ENCODE data around the gene CHST12.
"Not testable (repeated sequence)": the region's sequence is repeated elsewhere in the genome, so short reads cannot be mapped to it uniquely, and the experiment has no call there.

Gene CHST12

DNA sequence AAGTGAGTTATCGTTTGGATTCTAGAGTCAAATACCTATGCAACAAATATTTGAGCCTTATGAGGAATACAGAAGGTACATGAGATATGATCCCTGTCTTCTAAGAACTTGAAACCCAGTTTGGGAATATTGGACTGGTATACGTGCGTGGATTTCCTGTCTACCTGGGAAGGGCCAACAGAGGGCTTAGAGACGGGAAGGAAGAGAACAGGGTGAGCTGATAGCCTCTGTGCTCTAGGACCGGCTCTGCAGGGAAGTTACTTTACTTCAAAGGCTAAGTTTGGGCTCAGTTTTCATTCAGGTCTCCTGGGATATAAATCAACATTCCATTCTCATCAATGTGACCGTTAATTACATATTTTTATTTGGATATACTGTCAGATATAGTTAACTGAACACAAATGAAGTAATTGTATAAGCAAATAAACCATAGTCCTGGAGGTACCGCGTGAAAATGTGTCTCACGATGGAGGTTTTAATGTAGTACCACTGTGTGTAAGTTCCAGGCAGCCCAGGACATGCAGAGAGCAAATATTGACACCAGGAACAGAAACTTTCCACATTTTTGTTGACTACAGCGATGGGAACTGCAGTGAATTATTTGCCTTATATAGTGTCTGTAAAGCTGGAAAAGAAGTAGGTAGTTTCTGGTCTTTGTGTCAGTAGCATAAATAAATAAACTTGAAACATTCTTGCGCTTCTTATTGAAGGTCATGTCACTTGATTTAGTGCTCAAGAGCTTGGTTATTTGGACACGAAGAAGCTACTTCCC, 8.6 kb downstream of the CHST12 start:
- H3K27ac ChIP-seq (ENCODE audit: insufficient read depth in 1 of 2, low read depth in 1 of 2, low read length in 2 of 2, poor library complexity in 1 of 2, severe bottlenecking in 2 of 2): no peak overlapping the region
- POLR2A ChIA-PET: interaction anchor here (0.6 kb wide), 1 partner anchor 880 kb away, joined by 3 read pairs; no protein-coding TSS in a partner anchor
- no peaks in the 10 kb centered on the region for H3K27me3 ChIP-seq (replicated peaks in 2 of 5; ENCODE audit: control insufficient read depth in 4 of 5, insufficient read depth in 5 of 5, low read length in 4 of 5)
- H3K9me3 ChIP-seq (ENCODE audit: control extremely low read depth in 1 of 5, control insufficient read depth in 4 of 5, insufficient read depth in 2 of 5, low read depth in 1 of 5, low read length in 4 of 5): no peaks in the 10 kb centered on the region
- CTCF ChIA-PET: interaction anchor here (1.1 to 2.4 kb wide), 12 partner anchors 9 to 57 kb away, joined by 3 to 18 read pairs (median 5); partner anchors contain the start of gene CHST12
- peaks cover 28 to 92% (median 75%) of the 10 kb centered on the region in 4 experiments for H3K4me1 ChIP-seq (ENCODE audit: control extremely low read depth in 1 of 4, control insufficient read depth in 4 of 4, insufficient read depth in 4 of 4, low read length in 3 of 4)
- peak overlapping the region in 2 of 7 experiments; percentile 33 to 52 for H3K4me3 ChIP-seq (ENCODE audit: control insufficient read depth in 1 of 7, extremely low read depth in 1 of 7, insufficient read depth in 4 of 7, low read depth in 2 of 7, low read length in 6 of 7)
- H3K36me3 ChIP-seq (ENCODE audit: control insufficient read depth in 4 of 4, insufficient read depth in 4 of 4, low read length in 3 of 4): peaks cover 0 to 5% (median 2%) of the 10 kb centered on the region in 4 experiments
- 44% methylated on average over 9 of the region's 12 CpGs for WGBS (ENCODE audit: insufficient coverage)
- no peak for DNase-seq

DNA sequence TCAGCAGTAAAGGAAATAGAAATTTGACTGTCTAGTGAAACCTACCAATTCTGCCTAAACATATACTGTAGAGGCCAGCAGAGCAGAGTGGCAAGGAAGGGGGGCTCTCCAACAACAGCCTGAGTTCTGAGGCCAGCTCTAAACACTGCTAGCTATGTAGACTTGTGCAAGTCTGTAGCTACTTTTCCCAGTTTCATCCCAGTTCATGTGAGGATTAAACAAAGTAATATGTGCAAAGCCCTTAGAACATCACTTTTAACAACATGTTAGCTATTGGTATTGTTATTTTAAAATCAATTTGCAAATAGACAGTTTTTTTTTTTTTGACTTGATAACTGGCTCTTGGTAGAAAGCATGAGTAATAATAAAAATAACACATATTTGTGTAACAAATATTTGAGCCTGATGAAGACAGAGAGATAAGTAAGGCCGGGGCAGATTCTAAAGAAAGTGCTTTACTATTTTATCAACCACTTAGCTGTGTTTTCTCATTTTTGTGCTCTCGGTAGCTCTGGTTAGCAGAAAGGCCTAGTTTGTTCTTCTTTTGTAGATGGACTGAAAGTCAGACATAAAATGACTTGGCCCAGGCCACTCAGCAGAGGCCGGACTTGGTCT, 9.3 kb downstream of the CHST12 start:
- ChIA-PET POLR2A (interaction anchor here (0.6 to 0.8 kb wide), 2 partner anchors 13 to 880 kb away, joined by 3 to 4 read pairs; no protein-coding TSS in a partner anchor), CTCF (interaction anchor here (0.6 to 2.4 kb wide), 12 partner anchors 9 to 284 kb away, joined by 3 to 18 read pairs (median 5); partner anchors contain the start of gene CHST12)
- no peak overlapping the region for H3K27ac ChIP-seq (ENCODE audit: insufficient read depth in 1 of 2, low read depth in 1 of 2, low read length in 2 of 2, poor library complexity in 1 of 2, severe bottlenecking in 2 of 2)
- peaks cover 29 to 89% (median 73%) of the 10 kb centered on the region in 4 experiments for H3K4me1 ChIP-seq (ENCODE audit: control extremely low read depth in 1 of 4, control insufficient read depth in 4 of 4, insufficient read depth in 4 of 4, low read length in 3 of 4)
- no peak for DNase-seq
- no peaks in the 10 kb centered on the region for H3K9me3 ChIP-seq (ENCODE audit: control extremely low read depth in 1 of 5, control insufficient read depth in 4 of 5, insufficient read depth in 2 of 5, low read depth in 1 of 5, low read length in 4 of 5)
- H3K36me3 ChIP-seq (ENCODE audit: control insufficient read depth in 4 of 4, insufficient read depth in 4 of 4, low read length in 3 of 4): peaks cover 0 to 5% (median 2%) of the 10 kb centered on the region in 4 experiments
- 100% methylated on average over 1 of the region's 3 CpGs for WGBS (ENCODE audit: insufficient coverage)
- no peaks in the 10 kb centered on the region for H3K27me3 ChIP-seq (replicated peaks in 2 of 5; ENCODE audit: control insufficient read depth in 4 of 5, insufficient read depth in 5 of 5, low read length in 4 of 5)
- H3K4me3 ChIP-seq (ENCODE audit: control insufficient read depth in 1 of 7, extremely low read depth in 1 of 7, insufficient read depth in 4 of 7, low read depth in 2 of 7, low read length in 6 of 7): peak overlapping the region in 2 of 7 experiments; percentile 14 to 52

DNA sequence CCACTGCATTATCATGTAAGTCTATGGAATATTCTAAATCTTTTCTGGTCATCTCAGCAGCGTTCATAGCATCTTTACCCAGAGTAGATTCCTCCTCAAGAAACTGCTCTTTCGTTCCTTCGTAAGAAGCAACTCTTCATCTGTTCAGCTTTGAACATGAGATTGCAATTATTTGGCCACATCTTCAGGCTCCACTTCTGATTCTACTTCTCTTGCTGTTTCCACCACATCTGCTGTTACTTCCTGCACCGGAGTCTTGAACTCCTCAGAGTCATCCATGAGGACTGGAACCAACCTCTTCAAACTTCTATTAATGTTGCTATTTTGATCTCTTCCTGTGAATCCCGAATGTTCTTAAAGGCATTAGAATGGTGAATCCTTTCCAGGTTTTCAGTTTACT, 12.7 kb downstream of the CHST12 start:
- peaks cover 23 to 67% (median 50%) of the 10 kb centered on the region in 4 experiments for H3K4me1 ChIP-seq (ENCODE audit: control extremely low read depth in 1 of 4, control insufficient read depth in 4 of 4, insufficient read depth in 4 of 4, low read length in 3 of 4)
- peaks cover 5 to 10% (median 7%) of the 10 kb centered on the region in 4 experiments for H3K36me3 ChIP-seq (ENCODE audit: control insufficient read depth in 4 of 4, insufficient read depth in 4 of 4, low read length in 3 of 4)
- peak overlapping the region in 1 of 7 experiments; percentile 25 for H3K4me3 ChIP-seq (ENCODE audit: control insufficient read depth in 1 of 7, extremely low read depth in 1 of 7, insufficient read depth in 4 of 7, low read depth in 2 of 7, low read length in 6 of 7)
- no peaks in the 10 kb centered on the region for H3K27me3 ChIP-seq (replicated peaks in 2 of 5; ENCODE audit: control insufficient read depth in 4 of 5, insufficient read depth in 5 of 5, low read length in 4 of 5)
- ChIA-PET POLR2A (interaction anchor here (1.2 kb wide), 1 partner anchor 13 kb away, joined by 3 read pairs; no protein-coding TSS in a partner anchor), CTCF (interaction anchor here (1.3 to 3.7 kb wide), 2 partner anchors 9 to 16 kb away, joined by 8 to 24 read pairs; no protein-coding TSS in a partner anchor)
- peak in 2 of 3 donors; percentile 78 to 85 for DNase-seq
- H3K9me3 ChIP-seq (ENCODE audit: control extremely low read depth in 1 of 5, control insufficient read depth in 4 of 5, insufficient read depth in 2 of 5, low read depth in 1 of 5, low read length in 4 of 5): no peaks in the 10 kb centered on the region
- H3K27ac ChIP-seq (ENCODE audit: insufficient read depth in 1 of 2, low read depth in 1 of 2, low read length in 2 of 2, poor library complexity in 1 of 2, severe bottlenecking in 2 of 2): peak overlapping the region; percentile 6 to 60
- 8% methylated on average over 5 of the region's 5 CpGs for WGBS (ENCODE audit: insufficient coverage)

GRCh38 chr7:2416650-2417049, 13.2 kb downstream of the CHST12 start:
- Histone ChIP-seq H3K27me3 (replicated peaks in 2 of 5; ENCODE audit: control insufficient read depth in 4 of 5, insufficient read depth in 5 of 5, low read length in 4 of 5) (no peaks in the 10 kb centered on the region), H3K9me3 (ENCODE audit: control extremely low read depth in 1 of 5, control insufficient read depth in 4 of 5, insufficient read depth in 2 of 5, low read depth in 1 of 5, low read length in 4 of 5) (no peaks in the 10 kb centered on the region), H3K4me3 (ENCODE audit: control insufficient read depth in 1 of 7, extremely low read depth in 1 of 7, insufficient read depth in 4 of 7, low read depth in 2 of 7, low read length in 6 of 7) (no peak overlapping the region), H3K27ac (ENCODE audit: insufficient read depth in 1 of 2, low read depth in 1 of 2, low read length in 2 of 2, poor library complexity in 1 of 2, severe bottlenecking in 2 of 2) (peak overlapping the region; percentile 6 to 60), H3K4me1 (ENCODE audit: control extremely low read depth in 1 of 4, control insufficient read depth in 4 of 4, insufficient read depth in 4 of 4, low read length in 3 of 4) (peaks cover 20 to 65% (median 44%) of the 10 kb centered on the region in 4 experiments), H3K36me3 (ENCODE audit: control insufficient read depth in 4 of 4, insufficient read depth in 4 of 4, low read length in 3 of 4) (peaks cover 5 to 10% (median 7%) of the 10 kb centered on the region in 4 experiments)
- POLR2A ChIA-PET: interaction anchor here (1.2 kb wide), 1 partner anchor 14 kb away, joined by 3 read pairs; no protein-coding TSS in a partner anchor
- 96% methylated on average over 5 of the region's 6 CpGs for WGBS (ENCODE audit: insufficient coverage)
- no peak for DNase-seq
- CTCF ChIA-PET: interaction anchor here (0.9 to 3.7 kb wide), 3 partner anchors 9 to 15 kb away, joined by 3 to 24 read pairs (median 8); no protein-coding TSS in a partner anchor

DNA sequence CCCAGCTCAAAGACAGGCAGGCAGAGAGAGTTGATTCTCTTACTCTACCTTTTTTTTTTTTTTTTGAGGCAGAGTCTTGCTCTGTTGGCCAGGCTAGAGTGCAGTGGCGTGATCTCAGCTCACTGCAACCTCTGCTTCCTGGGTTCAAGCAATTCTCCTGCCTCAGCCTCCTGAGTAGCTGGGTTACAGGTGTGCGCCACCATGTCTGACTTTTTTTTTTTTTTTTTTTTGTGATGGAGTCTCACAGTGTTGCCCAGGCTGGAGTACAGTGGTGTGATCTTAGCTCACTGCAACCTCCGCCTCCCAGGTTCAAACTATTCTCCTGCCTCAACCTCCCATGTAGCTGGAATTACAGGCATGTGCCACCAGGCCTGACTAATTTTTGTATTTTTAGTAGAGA, 13.8 kb downstream of the CHST12 start:
- ChIA-PET CTCF (interaction anchor here (0.9 to 3.7 kb wide), 4 partner anchors 9 to 35 kb away, joined by 3 to 24 read pairs (median 6); no protein-coding TSS in a partner anchor), POLR2A (interaction anchor here (0.7 kb wide), 1 partner anchor 19 kb away, joined by 4 read pairs; no protein-coding TSS in a partner anchor)
- H3K9me3 ChIP-seq (ENCODE audit: control extremely low read depth in 1 of 5, control insufficient read depth in 4 of 5, insufficient read depth in 2 of 5, low read depth in 1 of 5, low read length in 4 of 5); H3K36me3 ChIP-seq (ENCODE audit: control insufficient read depth in 4 of 4, insufficient read depth in 4 of 4, low read length in 3 of 4); DNase-seq; H3K4me3 ChIP-seq (ENCODE audit: control insufficient read depth in 1 of 7, extremely low read depth in 1 of 7, insufficient read depth in 4 of 7, low read depth in 2 of 7, low read length in 6 of 7); H3K27me3 ChIP-seq (replicated peaks in 2 of 5; ENCODE audit: control insufficient read depth in 4 of 5, insufficient read depth in 5 of 5, low read length in 4 of 5): not testable (repeated sequence)
- Histone ChIP-seq H3K4me1 (ENCODE audit: control extremely low read depth in 1 of 4, control insufficient read depth in 4 of 4, insufficient read depth in 4 of 4, low read length in 3 of 4) (peaks cover 15 to 63% (median 39%) of the 10 kb centered on the region in 4 experiments), H3K27ac (ENCODE audit: insufficient read depth in 1 of 2, low read depth in 1 of 2, low read length in 2 of 2, poor library complexity in 1 of 2, severe bottlenecking in 2 of 2) (peak overlapping the region in 1 of 2 experiments; percentile 5)
- WGBS (ENCODE audit: insufficient coverage): 100% methylated on average over 1 of the region's 3 CpGs

- no peak overlapping the region for H3K27ac ChIP-seq (ENCODE audit: insufficient read depth in 1 of 2, low read depth in 1 of 2, low read length in 2 of 2, poor library complexity in 1 of 2, severe bottlenecking in 2 of 2)
- CTCF ChIA-PET: interaction anchor here (0.9 to 3.7 kb wide), 4 partner anchors 9 to 34 kb away, joined by 3 to 24 read pairs (median 4); partner anchors contain the start of gene CHST12
- no peak overlapping the region for H3K4me3 ChIP-seq (ENCODE audit: control insufficient read depth in 1 of 7, extremely low read depth in 1 of 7, insufficient read depth in 4 of 7, low read depth in 2 of 7, low read length in 6 of 7)
- H3K4me1 ChIP-seq (ENCODE audit: control extremely low read depth in 1 of 4, control insufficient read depth in 4 of 4, insufficient read depth in 4 of 4, low read length in 3 of 4): peaks cover 10 to 55% (median 31%) of the 10 kb centered on the region in 4 experiments
- no peaks in the 10 kb centered on the region for H3K27me3 ChIP-seq (replicated peaks in 2 of 5; ENCODE audit: control insufficient read depth in 4 of 5, insufficient read depth in 5 of 5, low read length in 4 of 5)
- no peaks in the 10 kb centered on the region for H3K9me3 ChIP-seq (ENCODE audit: control extremely low read depth in 1 of 5, control insufficient read depth in 4 of 5, insufficient read depth in 2 of 5, low read depth in 1 of 5, low read length in 4 of 5)
- WGBS (ENCODE audit: insufficient coverage): 53% methylated on average over 13 of the region's 15 CpGs
- POLR2A ChIA-PET: interaction anchor here (0.7 kb wide), 1 partner anchor 20 kb away, joined by 4 read pairs; no protein-coding TSS in a partner anchor
- H3K36me3 ChIP-seq (ENCODE audit: control insufficient read depth in 4 of 4, insufficient read depth in 4 of 4, low read length in 3 of 4): peaks cover 5 to 8% (median 7%) of the 10 kb centered on the region in 4 experiments
- peak in 2 of 3 donors; percentile 82 to 86 for DNase-seq
These were observed 14.6 kb downstream of the CHST12 start for GRCh38 chr7:2417981-2418481.

Data from common myeloid progenitor, CD34-positive (primary cell).